ENCODE results near the gene ZFP1.

Gene ZFP1

DNA sequence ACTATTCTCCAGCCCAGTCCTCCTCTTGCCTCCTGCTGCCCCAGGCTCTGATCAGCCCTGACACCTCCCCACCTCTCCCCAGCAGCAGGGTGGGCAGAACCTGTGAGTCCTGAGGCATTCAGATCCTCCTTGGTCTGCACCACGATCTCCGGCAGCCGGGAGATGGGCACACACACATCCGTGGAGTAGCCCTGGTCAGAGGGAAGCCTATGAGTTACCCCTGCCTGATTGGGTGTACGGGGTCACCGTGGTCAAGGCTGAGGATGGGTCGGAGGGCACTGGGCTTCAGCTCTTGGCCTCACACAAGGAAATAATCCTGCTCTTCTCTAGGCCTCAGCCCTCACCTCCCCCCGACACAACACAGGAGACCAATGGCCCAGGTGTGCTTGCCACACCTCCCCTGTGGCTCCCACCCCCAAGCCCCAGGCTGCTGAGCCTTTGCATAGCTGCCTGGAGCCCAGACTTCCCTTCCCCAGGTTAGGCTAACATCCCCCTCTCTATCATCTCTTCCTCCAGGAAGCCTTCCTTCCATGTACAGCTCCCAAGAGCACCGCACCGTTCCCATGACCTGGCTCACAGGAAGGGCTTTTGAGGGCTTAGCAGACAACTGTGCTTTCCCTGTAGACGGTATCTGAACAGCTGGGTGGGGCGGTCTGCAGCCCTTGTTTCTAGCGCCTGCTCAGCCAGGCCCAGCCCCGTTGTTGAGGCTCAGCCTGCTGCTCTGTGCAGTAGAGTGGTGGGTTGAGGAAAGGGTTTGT, 35.4 kb upstream of the ZFP1 start:
- ChIA-PET CTCF (interaction anchor here (1.0 to 7.0 kb wide), 7 partner anchors 26 to 282 kb away, joined by 3 to 108 read pairs (median 7); partner anchors contain the start of genes WDR59 and ZNRF1), POLR2A (no interaction called here)
- DNase-seq (ENCODE audit: extremely low spot score), result no peak
- TF ChIP-seq, protein P1, sequence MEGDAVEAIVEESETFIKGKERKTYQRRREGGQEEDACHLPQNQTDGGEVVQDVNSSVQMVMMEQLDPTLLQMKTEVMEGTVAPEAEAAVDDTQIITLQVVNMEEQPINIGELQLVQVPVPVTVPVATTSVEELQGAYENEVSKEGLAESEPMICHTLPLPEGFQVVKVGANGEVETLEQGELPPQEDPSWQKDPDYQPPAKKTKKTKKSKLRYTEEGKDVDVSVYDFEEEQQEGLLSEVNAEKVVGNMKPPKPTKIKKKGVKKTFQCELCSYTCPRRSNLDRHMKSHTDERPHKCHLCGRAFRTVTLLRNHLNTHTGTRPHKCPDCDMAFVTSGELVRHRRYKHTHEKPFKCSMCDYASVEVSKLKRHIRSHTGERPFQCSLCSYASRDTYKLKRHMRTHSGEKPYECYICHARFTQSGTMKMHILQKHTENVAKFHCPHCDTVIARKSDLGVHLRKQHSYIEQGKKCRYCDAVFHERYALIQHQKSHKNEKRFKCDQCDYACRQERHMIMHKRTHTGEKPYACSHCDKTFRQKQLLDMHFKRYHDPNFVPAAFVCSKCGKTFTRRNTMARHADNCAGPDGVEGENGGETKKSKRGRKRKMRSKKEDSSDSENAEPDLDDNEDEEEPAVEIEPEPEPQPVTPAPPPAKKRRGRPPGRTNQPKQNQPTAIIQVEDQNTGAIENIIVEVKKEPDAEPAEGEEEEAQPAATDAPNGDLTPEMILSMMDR (IDR thresholded peaks at IDR 0.05; ENCODE audit: control extremely low read depth, extremely low read depth, low read depth, missing control alignments), result no peak

DNA sequence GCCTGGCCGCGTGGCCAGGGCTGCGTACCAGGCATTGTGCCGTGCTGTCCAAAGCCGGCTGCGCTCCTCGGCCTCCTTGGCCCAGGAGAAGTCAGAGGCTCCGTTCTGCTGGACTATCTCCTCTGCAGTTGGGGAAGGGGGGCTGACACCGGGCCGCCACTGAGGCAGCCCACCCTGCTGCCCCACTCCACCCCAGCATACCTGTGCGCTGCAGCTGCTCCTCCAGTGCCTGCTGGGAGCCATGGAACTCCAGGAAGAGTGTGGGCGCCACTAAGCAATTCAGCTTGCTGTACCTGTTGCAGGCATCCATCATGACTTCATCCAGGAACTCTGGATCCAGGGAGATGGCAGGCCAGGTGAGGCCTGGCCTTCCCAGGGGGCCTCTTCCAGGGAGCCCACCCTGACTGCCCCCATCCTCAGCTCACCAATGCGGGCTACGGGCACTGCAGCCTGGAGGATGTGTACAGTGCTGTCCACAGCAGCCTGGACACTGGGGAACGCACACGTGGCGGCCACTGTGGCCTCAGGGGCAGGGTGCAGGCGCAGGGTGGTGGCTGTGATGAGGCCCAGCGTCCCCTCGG, 34.7 kb upstream of the ZFP1 start:
- POLR2A ChIA-PET, result no interaction called here
- TF ChIP-seq, protein P1 (IDR thresholded peaks at IDR 0.05; ENCODE audit: control extremely low read depth, extremely low read depth, low read depth, missing control alignments), result no peak
- CTCF ChIA-PET, result interaction anchor here (1.0 to 7.0 kb wide), 4 partner anchors 27 to 281 kb away, joined by 3 to 108 read pairs (median 4); partner anchors contain the start of genes WDR59 and ZNRF1
- no peak for DNase-seq (ENCODE audit: extremely low spot score)

DNA sequence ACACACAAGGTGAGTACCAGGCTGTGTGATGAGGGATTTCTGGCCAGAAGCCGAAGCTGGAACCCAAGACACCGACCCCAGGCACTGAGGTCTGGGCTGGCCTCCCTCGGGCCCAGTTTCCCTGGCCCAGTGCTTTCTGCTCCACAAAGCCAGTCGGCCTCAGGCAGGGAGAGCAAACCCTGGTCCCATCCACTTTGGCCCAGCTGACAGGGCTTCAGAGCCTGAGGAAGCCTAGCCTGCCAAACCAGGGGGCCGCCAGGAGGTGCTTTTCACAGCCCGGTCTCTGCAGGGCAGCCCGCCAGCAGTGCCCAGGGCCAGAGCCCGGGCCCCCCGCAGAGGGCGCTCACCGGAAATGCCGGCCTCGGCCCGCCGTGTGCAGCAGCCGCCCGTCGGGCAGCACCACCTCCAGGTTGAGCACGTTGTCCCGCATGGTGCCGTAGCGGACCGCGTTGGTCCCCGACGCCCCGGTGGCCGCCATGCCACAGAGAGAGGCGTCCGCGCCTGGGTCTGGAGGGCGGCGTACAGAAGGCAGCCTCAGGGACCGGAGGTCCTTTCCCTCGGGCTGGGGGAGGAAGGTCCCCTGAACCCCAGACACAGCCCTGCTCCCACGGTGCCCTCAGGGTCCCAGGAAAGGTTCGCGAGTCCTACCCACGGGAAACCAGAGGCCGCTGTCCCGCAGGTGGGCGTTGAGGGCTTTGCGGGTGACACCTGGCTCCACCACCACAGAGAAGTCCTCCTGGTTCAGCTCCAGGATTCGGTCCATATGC, 34.0 kb upstream of the ZFP1 start:
- no peak for DNase-seq (ENCODE audit: extremely low spot score)
- TF ChIP-seq, protein P1 (IDR thresholded peaks at IDR 0.05; ENCODE audit: control extremely low read depth, extremely low read depth, low read depth, missing control alignments), result no peak
- ChIA-PET CTCF (interaction anchor here (7.0 kb wide), 1 partner anchor 117 kb away, joined by 108 read pairs; the partner anchor contains the start of gene ZNRF1), POLR2A (no interaction called here)

DNA sequence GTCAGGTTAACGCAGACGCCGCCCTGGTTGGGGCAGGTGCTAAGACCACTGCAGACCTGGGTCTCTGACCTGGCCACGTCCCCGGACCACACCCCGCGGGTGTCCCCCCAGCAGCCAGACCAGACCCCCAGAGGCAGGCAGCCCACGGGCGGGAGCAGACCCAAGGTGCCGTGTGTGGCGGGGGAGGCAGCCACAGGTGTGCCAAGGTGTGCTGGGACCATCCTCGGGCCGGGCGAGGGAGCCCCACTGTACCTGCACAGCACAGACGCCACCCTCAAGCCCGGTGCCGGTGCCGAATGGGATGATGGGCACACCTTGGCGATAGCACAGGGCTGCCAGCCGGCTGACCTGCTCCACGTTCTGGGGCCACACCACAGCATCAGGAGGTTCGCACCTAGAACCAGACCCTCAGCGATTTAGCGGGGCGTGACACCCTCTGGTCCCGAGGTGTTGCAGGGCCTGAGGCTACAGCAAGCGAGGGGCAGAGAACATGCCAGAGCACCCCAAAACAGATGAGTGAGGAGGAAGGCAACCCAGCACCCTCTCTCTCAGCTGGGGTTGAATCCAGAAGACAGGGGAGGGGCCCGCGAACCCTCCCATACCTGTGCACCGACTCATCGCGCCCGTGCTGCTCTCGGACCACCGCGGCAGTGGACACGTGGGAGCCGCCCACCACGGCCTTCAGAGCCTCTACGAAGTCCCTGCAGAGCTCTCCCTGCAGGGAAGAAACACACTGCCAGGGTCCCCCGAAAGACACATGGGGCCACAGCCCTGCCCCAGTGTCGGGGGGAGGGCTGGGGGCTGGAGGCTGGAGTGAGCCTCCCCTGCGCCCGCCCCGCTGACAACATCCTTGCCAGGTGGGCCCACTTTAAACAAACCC, 33.1 kb upstream of the ZFP1 start:
- TF ChIP-seq, protein P1 (IDR thresholded peaks at IDR 0.05; ENCODE audit: control extremely low read depth, extremely low read depth, low read depth, missing control alignments), result no peak
- no peak for DNase-seq (ENCODE audit: extremely low spot score)
- ChIA-PET CTCF (no interaction called here), POLR2A (no interaction called here)

DNA sequence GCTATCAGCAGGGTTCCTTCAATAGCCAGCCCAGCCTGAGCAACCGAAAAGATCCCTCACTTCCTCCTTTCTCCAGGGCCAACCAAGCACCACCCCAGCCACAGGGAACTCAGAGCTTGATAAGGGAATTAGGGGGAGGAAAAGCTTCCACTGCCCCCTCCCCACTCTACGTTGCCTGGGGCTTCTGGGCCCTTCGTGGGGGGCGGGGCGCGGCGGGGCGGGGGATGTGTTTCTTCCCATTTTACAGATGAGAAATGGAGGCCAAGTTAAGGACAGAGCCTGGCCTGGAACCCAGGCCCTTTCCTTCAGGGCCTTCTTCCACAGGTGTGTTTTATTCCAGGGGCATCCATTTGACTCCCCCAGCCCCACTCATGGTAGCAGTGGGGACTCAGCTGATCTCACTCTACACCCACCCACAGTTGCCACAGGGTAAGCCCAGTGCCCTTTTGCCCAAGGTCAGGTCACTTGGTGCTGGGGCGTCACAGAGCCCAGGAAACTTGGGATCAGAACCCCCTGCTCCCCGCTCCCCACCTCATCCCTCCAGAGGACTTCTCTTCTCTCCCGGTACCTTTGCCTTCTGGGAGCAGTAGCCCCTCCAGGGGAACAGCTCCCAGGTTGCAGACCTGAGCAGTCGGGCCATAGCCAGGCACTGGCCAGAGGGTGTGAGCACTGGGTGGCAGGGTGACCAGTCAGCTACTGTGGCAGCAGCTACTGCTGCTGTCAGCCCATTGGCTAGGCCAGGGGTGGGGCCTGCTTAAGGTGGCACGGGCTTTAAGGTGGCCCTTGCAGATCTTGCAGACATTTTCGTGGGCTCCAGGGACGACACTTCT, 32.0 kb upstream of the ZFP1 start, which contains the start of gene LDHD:
LDHD (minus strand) TSS at position 700 of the 830 bp plus-strand sequence; CDS start at position 640, 60 bp downstream.
- ChIA-PET CTCF (interaction anchor here (1.3 kb wide), 1 partner anchor 118 kb away, joined by 5 read pairs; the partner anchor contains the start of gene ZNRF1), POLR2A (no interaction called here)
- no peak for DNase-seq (ENCODE audit: extremely low spot score)
- TF ChIP-seq, protein P1 (IDR thresholded peaks at IDR 0.05; ENCODE audit: control extremely low read depth, extremely low read depth, low read depth, missing control alignments), result no peak
